ENCODE measurements around the gene DCC.

The DCC gene

GRCh38 chr18:53281406-53281805 lies 941.4 kb downstream of the DCC start:
- no peak overlapping the region for H3K4me3 Mint-ChIP-seq
- H3K27ac Mint-ChIP-seq = no peak overlapping the region
- H3K27me3 Mint-ChIP-seq (ENCODE audit: low read depth, poor library complexity) = no peaks in the 10 kb centered on the region
- no peak for TF ChIP-seq CTCF (IDR thresholded peaks at IDR 0.05)
- no peak for DNase-seq
- no peaks in the 10 kb centered on the region for H3K36me3 Mint-ChIP-seq (ENCODE audit: low read depth)
- H3K4me1 Mint-ChIP-seq = no peaks in the 10 kb centered on the region
- peaks cover 7% of the 10 kb centered on the region for H3K9me3 Mint-ChIP-seq

- no peaks in the 10 kb centered on the region for H3K27me3 Mint-ChIP-seq (ENCODE audit: low read depth, poor library complexity)
- no peaks in the 10 kb centered on the region for H3K4me1 Mint-ChIP-seq
- H3K36me3 Mint-ChIP-seq (ENCODE audit: low read depth) = no peaks in the 10 kb centered on the region
- no peak overlapping the region for H3K4me3 Mint-ChIP-seq
- H3K9me3 Mint-ChIP-seq = peaks cover 7% of the 10 kb centered on the region
- TF ChIP-seq CTCF (IDR thresholded peaks at IDR 0.05) = no peak
- no peak for DNase-seq
- H3K27ac Mint-ChIP-seq = no peak overlapping the region
Observed at GRCh38 chr18:53283708-53284107, 943.7 kb downstream of the DCC start.

GRCh38 chr18:53305461-53305860 lies 965.5 kb downstream of the DCC start:
- Mint-ChIP-seq H3K27me3 (ENCODE audit: low read depth, poor library complexity) (peaks cover 4% of the 10 kb centered on the region), H3K4me1 (peaks cover 16% of the 10 kb centered on the region), H3K4me3 (no peak overlapping the region), H3K36me3 (ENCODE audit: low read depth) (no peaks in the 10 kb centered on the region), H3K9me3 (peaks cover 27% of the 10 kb centered on the region), H3K27ac (no peak overlapping the region)
- DNase-seq = no peak
- no peak for TF ChIP-seq CTCF (IDR thresholded peaks at IDR 0.05)

GRCh38 chr18:53319628-53320027 lies 979.6 kb downstream of the DCC start:
- Mint-ChIP-seq H3K9me3 (peaks cover 11% of the 10 kb centered on the region), H3K4me3 (no peak overlapping the region), H3K4me1 (no peaks in the 10 kb centered on the region), H3K27ac (no peak overlapping the region), H3K36me3 (ENCODE audit: low read depth) (no peaks in the 10 kb centered on the region), H3K27me3 (ENCODE audit: low read depth, poor library complexity) (no peaks in the 10 kb centered on the region)
- no peak for TF ChIP-seq CTCF (IDR thresholded peaks at IDR 0.05)
- DNase-seq = no peak

GRCh38 chr18:53322163-53322562 lies 982.2 kb downstream of the DCC start:
- no peak overlapping the region for H3K4me3 Mint-ChIP-seq
- no peak for TF ChIP-seq CTCF (IDR thresholded peaks at IDR 0.05)
- H3K36me3 Mint-ChIP-seq (ENCODE audit: low read depth) = no peaks in the 10 kb centered on the region
- H3K4me1 Mint-ChIP-seq = no peaks in the 10 kb centered on the region
- H3K27ac Mint-ChIP-seq = no peak overlapping the region
- H3K9me3 Mint-ChIP-seq = peaks cover 11% of the 10 kb centered on the region
- DNase-seq = no peak
- no peaks in the 10 kb centered on the region for H3K27me3 Mint-ChIP-seq (ENCODE audit: low read depth, poor library complexity)

- DNase-seq = no peak
- no peaks in the 10 kb centered on the region for H3K36me3 Mint-ChIP-seq (ENCODE audit: low read depth)
- TF ChIP-seq CTCF (IDR thresholded peaks at IDR 0.05) = no peak
- no peaks in the 10 kb centered on the region for H3K27me3 Mint-ChIP-seq (ENCODE audit: low read depth, poor library complexity)
- H3K4me1 Mint-ChIP-seq = no peaks in the 10 kb centered on the region
- H3K4me3 Mint-ChIP-seq = no peak overlapping the region
- no peaks in the 10 kb centered on the region for H3K9me3 Mint-ChIP-seq
- no peak overlapping the region for H3K27ac Mint-ChIP-seq
Observed at GRCh38 chr18:53324353-53324752, 984.4 kb downstream of the DCC start.

All from nephron progenitor cell (in vitro differentiated cells).